Cardiac septum (tissue), 1 donor: Measurements from ENCODE around the gene BTD. TPM values are rescaled to one million over a fixed set of nuclear protein-coding genes. Genes with fewer than 3 reads are reported as not detected.

Source experiments
- microRNA-seq: library from miRNA; unstranded; fragments of <30 nt; microRNA quantifications from one replicate; pipeline ENCODE4 v1.2.0, GENCODE V29; 2020
- total RNA-seq: library from RNA; stranded (reverse); fragmentation: NEBNext Ultra II Directional; extraction: Animal tissue kit (Norgen Biotek cat#: 25700); gene quantifications from one replicate; pipeline ENCODE4 v1.2.1, GENCODE V29; 2021
- donor health status: DM: no; HTN: no; CAD: no.

Gene BTD
- total RNA-seq, 1 donor from 2014 or later: 7.7 TPM

Small RNAs within 50 kb of the gene (microRNA-seq; reads per million reads assigned to microRNA genes)
- not detected for gene MIR3134

Other genes with a start within 250 kb of the BTD start
- 11.7 TPM for gene METTL6, start 174.2 kb upstream of the BTD start, total RNA-seq
- 10.3 TPM for gene EAF1, start 174.1 kb upstream of the BTD start, total RNA-seq
- 41.7 TPM for gene COLQ, start 80.0 kb upstream of the BTD start, total RNA-seq
- 12.6 TPM for gene HACL1, start 176 bp upstream of the BTD start, total RNA-seq
- gene ANKRD28, start 196.2 kb downstream of the BTD start, total RNA-seq: 23.5 TPM